Kidney epithelial cell (primary cell): ENCODE results near the gene PRKD1. TPM values are rescaled to one million over a fixed set of nuclear protein-coding genes. Genes with fewer than 3 reads are reported as not detected.

Experiments
- DNase-seq: peaks from one replicate; pipeline ENCODE4 v3.0.0-alpha.2; 2010; ENCODE audit warnings: low read depth
- H3K27me3 ChIP-seq: 2 replicates; pipeline ENCODE4 v1.6.0; 2011; ENCODE audit warnings: low read length; ENCODE audit not compliant: control insufficient read depth, insufficient read depth
- H3K36me3 ChIP-seq: 2 replicates; pipeline ENCODE4 v1.5.1; 2011; ENCODE audit warnings: low read length; ENCODE audit not compliant: control insufficient read depth, insufficient read depth
- H3K4me3 ChIP-seq: 2 replicates; pipeline ENCODE4 v1.5.1; 2011; ENCODE audit warnings: low read depth, mild to moderate bottlenecking, control low read depth, low read length
- CTCF ChIP-seq: IDR thresholded peaks from 2 replicates; pipeline ENCODE4 v1.5.1; 2011; ENCODE audit warnings: mild to moderate bottlenecking, moderate library complexity, low read length, control low read depth, inconsistent platforms; ENCODE audit not compliant: insufficient read depth, poor library complexity, severe bottlenecking
- total RNA-seq: library from RNA; depleted of rRNA; stranded (reverse); fragments of >200 nt; gene quantifications from 2 replicates; pipeline ENCODE4 v1.2.3, GENCODE V29; 2015

PRKD1 gene
- total RNA-seq, 1 donor from 2014 or later = 7.2 TPM

- no peak for TF ChIP-seq CTCF
- Histone ChIP-seq H3K36me3 (no peaks in the 10 kb centered on the region), H3K4me3 (no peak overlapping the region), H3K27me3 (no peaks in the 10 kb centered on the region)
- DNase-seq = no peak
Measured at GRCh38 chr14:29925736-29926135, 1.9 kb downstream of the PRKD1 start.

GRCh38 chr14:29925101-29925722 lies 2.4 kb downstream of the PRKD1 start:
- Histone ChIP-seq H3K4me3 (no peak overlapping the region), H3K27me3 (no peaks in the 10 kb centered on the region), H3K36me3 (no peaks in the 10 kb centered on the region)
- TF ChIP-seq CTCF = no peak
- no peak for DNase-seq

- no peak for TF ChIP-seq CTCF
- Histone ChIP-seq H3K36me3 (no peaks in the 10 kb centered on the region), H3K27me3 (no peaks in the 10 kb centered on the region), H3K4me3 (no peak overlapping the region)
- DNase-seq = no peak
Measured at GRCh38 chr14:29919845-29920244, 7.8 kb downstream of the PRKD1 start.

- TF ChIP-seq CTCF = no peak
- no peak for DNase-seq
- H3K36me3 ChIP-seq = no peaks in the 10 kb centered on the region
- no peak overlapping the region for H3K4me3 ChIP-seq
- no peaks in the 10 kb centered on the region for H3K27me3 ChIP-seq
Measured at GRCh38 chr14:29918981-29919380, 8.7 kb downstream of the PRKD1 start.

- no peak for TF ChIP-seq CTCF
- no peak overlapping the region for H3K4me3 ChIP-seq
- no peaks in the 10 kb centered on the region for H3K36me3 ChIP-seq
- DNase-seq = no peak
- no peaks in the 10 kb centered on the region for H3K27me3 ChIP-seq
Measured at GRCh38 chr14:29913566-29913965, 14.1 kb downstream of the PRKD1 start.

GRCh38 chr14:29911810-29912209 lies 15.8 kb downstream of the PRKD1 start:
- TF ChIP-seq CTCF = no peak
- no peak for DNase-seq
- Histone ChIP-seq H3K36me3 (no peaks in the 10 kb centered on the region), H3K27me3 (no peaks in the 10 kb centered on the region), H3K4me3 (no peak overlapping the region)
